C4-2B (cell line): ENCODE data around the gene RWDD1.
A peak's percentile ranks its signal among the peaks of the same experiment; 100 is the strongest.

Source experiments
- CTCF ChIP-seq: fragments of 450-650 bp; conservative IDR thresholded peaks from 2 replicates; pipeline ENCODE4 v1.5.1; 2017; ENCODE audit warnings: mild to moderate bottlenecking
- ZFX ChIP-seq: fragments of 450-650 bp; IDR thresholded peaks from 2 replicates; pipeline ENCODE4 v1.6.1; 2017

- peak; percentile 38 for TF ChIP-seq CTCF
- TF ChIP-seq ZFX = no peak
These were observed 62.4 kb downstream of the RWDD1 start for GRCh38 chr6:116633685-116634084.
